H9 (cell line): ENCODE measurements around the gene DOCK9. TPM values are rescaled to one million over a fixed set of nuclear protein-coding genes. Genes with fewer than 3 reads are reported as not detected.

Experiments used
- DNase-seq: peaks from one replicate; pipeline ENCODE4 v3.0.0-alpha.2; 2017
- H2AFZ ChIP-seq: one replicate; pipeline ENCODE4 v1.6.1; 2013; ENCODE audit warnings: mild to moderate bottlenecking, low read length, control low read depth, moderate library complexity
- H2AK5ac ChIP-seq: 2 replicates; pipeline ENCODE4 v1.6.1; 2013; ENCODE audit warnings: low read length, control low read depth, mixed read lengths; ENCODE audit not compliant: insufficient read length
- H2BK120ac ChIP-seq: one replicate; pipeline ENCODE4 v1.6.1; 2013; ENCODE audit warnings: low read depth, mild to moderate bottlenecking, low read length, control low read depth, inconsistent platforms; ENCODE audit not compliant: poor library complexity, severe bottlenecking
- H2BK12ac ChIP-seq: 2 replicates; pipeline ENCODE4 v1.6.1; 2013; ENCODE audit warnings: low read length, control low read depth, mixed read lengths, low read depth; ENCODE audit not compliant: insufficient read length
- H2BK15ac ChIP-seq: 2 replicates; pipeline ENCODE4 v1.6.1; 2013; ENCODE audit warnings: low read depth, low read length, control low read depth
- H2BK20ac ChIP-seq: one replicate; pipeline ENCODE4 v1.6.1; 2013; ENCODE audit warnings: low read depth, mild to moderate bottlenecking, low read length, control low read depth, inconsistent platforms; ENCODE audit not compliant: poor library complexity, severe bottlenecking
- H2BK5ac ChIP-seq: 2 replicates; pipeline ENCODE4 v1.6.1; 2013; ENCODE audit warnings: low read length, control low read depth, mixed read lengths; ENCODE audit not compliant: insufficient read length
- H3K14ac ChIP-seq: 2 replicates; pipeline ENCODE4 v1.6.1; 2013; ENCODE audit warnings: low read length, control low read depth; ENCODE audit not compliant: insufficient read depth
- H3K18ac ChIP-seq: 2 replicates; pipeline ENCODE4 v1.6.1; 2013; ENCODE audit warnings: low read depth, mild to moderate bottlenecking, mixed read lengths, low read length, control low read depth; ENCODE audit not compliant: insufficient read length
- H3K23ac ChIP-seq: 2 replicates; pipeline ENCODE4 v1.6.1; 2013; ENCODE audit warnings: low read length, control low read depth, mixed read lengths, low read depth; ENCODE audit not compliant: insufficient read length
- H3K23me2 ChIP-seq: 2 replicates; pipeline ENCODE4 v1.6.1; 2013; ENCODE audit warnings: low read depth, mild to moderate bottlenecking, mixed read lengths, low read length, control low read depth; ENCODE audit not compliant: insufficient read length, poor library complexity, severe bottlenecking
- H3K27ac ChIP-seq: 2 replicates; pipeline ENCODE4 v1.5.1; 2013; ENCODE audit warnings: low read length, control low read depth, mixed read lengths, low read depth; ENCODE audit not compliant: insufficient read length
- H3K27me3 ChIP-seq: 2 replicates; pipeline ENCODE4 v1.6.1; 2013; ENCODE audit warnings: low read length, control low read depth, inconsistent platforms; ENCODE audit not compliant: insufficient read depth
- H3K4ac ChIP-seq: 2 replicates; pipeline ENCODE4 v1.6.1; 2013; ENCODE audit warnings: low read depth, mild to moderate bottlenecking, control low read depth, inconsistent platforms, low read length, moderate library complexity
- H3K4me1 ChIP-seq: 2 replicates; pipeline ENCODE4 v1.6.1; 2013; ENCODE audit warnings: low read length, control low read depth, inconsistent platforms; ENCODE audit not compliant: insufficient read depth
- H3K4me2 ChIP-seq: 2 replicates; pipeline ENCODE4 v1.6.1; 2013; ENCODE audit warnings: low read length, control low read depth, mixed read lengths; ENCODE audit not compliant: insufficient read length, insufficient read depth
- H3K56ac ChIP-seq: 2 replicates; pipeline ENCODE4 v1.6.1; 2013; ENCODE audit warnings: low read depth, mild to moderate bottlenecking, mixed read lengths, low read length, control low read depth; ENCODE audit not compliant: insufficient read length
- H3K79me1 ChIP-seq: 2 replicates; pipeline ENCODE4 v1.6.1; 2013; ENCODE audit warnings: low read depth, mild to moderate bottlenecking, moderate library complexity, low read length, control low read depth, inconsistent platforms; ENCODE audit not compliant: insufficient read depth, poor library complexity, severe bottlenecking
- H3K79me2 ChIP-seq: 2 replicates; pipeline ENCODE4 v1.6.1; 2013; ENCODE audit warnings: low read length, control low read depth, inconsistent platforms; ENCODE audit not compliant: insufficient read depth
- H3K9ac ChIP-seq: 2 replicates; pipeline ENCODE4 v1.6.1; 2013; ENCODE audit warnings: low read length, control low read depth, mixed read lengths; ENCODE audit not compliant: insufficient read length; ENCODE audit errors: extremely low read depth
- H3K9me3 ChIP-seq: one replicate; pipeline ENCODE4 v1.6.1; 2013; ENCODE audit warnings: low read depth, low read length, inconsistent platforms; ENCODE audit not compliant: control insufficient read depth
- H3T11ph ChIP-seq: one replicate; pipeline ENCODE4 v1.6.1; 2013; ENCODE audit warnings: mild to moderate bottlenecking, low read length, control low read depth, inconsistent platforms
- H4K20me1 ChIP-seq: one replicate; pipeline ENCODE4 v1.6.1; 2013; ENCODE audit not compliant: control insufficient read depth, insufficient read length, insufficient read depth
- H4K5ac ChIP-seq: 2 replicates; pipeline ENCODE4 v1.6.1; 2013; ENCODE audit warnings: low read depth, mild to moderate bottlenecking, mixed read lengths, low read length, control low read depth; ENCODE audit not compliant: insufficient read length
- H4K8ac ChIP-seq: replicated peaks from 2 replicates; pipeline ENCODE4 v1.6.1; 2013; ENCODE audit warnings: low read length, control low read depth, mixed read lengths, low read depth; ENCODE audit not compliant: insufficient read length
- H4K91ac ChIP-seq: 2 replicates; pipeline ENCODE4 v1.6.1; 2013; ENCODE audit warnings: low read depth, mild to moderate bottlenecking, moderate library complexity, mixed read lengths, low read length, control low read depth; ENCODE audit not compliant: insufficient read length
- H3K27ac Mint-ChIP-seq, 3 experiments: 2 replicates in 2 of 3; 3 replicates in 1 of 3; pipeline ENCODE4 v1.8.0; 2020 to 2021; ENCODE audit warnings: mixed read lengths in 3 of 3, mild to moderate bottlenecking in 1 of 3, moderate library complexity in 1 of 3
- H3K27me3 Mint-ChIP-seq: 2 replicates; pipeline ENCODE4 v1.8.0; 2021; ENCODE audit warnings: low read depth, mild to moderate bottlenecking, moderate library complexity, mixed read lengths
- H3K36me3 Mint-ChIP-seq, 3 experiments: 2 replicates in 2 of 3; 3 replicates in 1 of 3; pipeline ENCODE4 v1.8.0; 2020 to 2021; ENCODE audit warnings: low read depth in 3 of 3, mixed read lengths in 3 of 3; ENCODE audit not compliant: insufficient read depth in 1 of 3
- H3K4me1 Mint-ChIP-seq, 2 experiments: 2 replicates each; pipeline ENCODE4 v1.8.0; 2020; ENCODE audit warnings: mixed read lengths in 2 of 2
- H3K4me3 Mint-ChIP-seq, 2 experiments: 2 replicates in 1 of 2; 3 replicates in 1 of 2; pipeline ENCODE4 v1.8.0; 2020 to 2021; ENCODE audit warnings: mild to moderate bottlenecking in 2 of 2, mixed read lengths in 2 of 2, moderate library complexity in 1 of 2
- H3K9me3 Mint-ChIP-seq, 2 experiments: 2 replicates in 1 of 2; 3 replicates in 1 of 2; pipeline ENCODE4 v1.8.0; 2020; ENCODE audit warnings: mild to moderate bottlenecking in 2 of 2, mixed read lengths in 2 of 2, moderate library complexity in 1 of 2
- CTCF ChIP-seq: fragments of 200-600 bp; sonication (generic); conservative IDR thresholded peaks from 3 replicates; pipeline ENCODE4 v1.8.0; 2021; ENCODE audit warnings: antibody characterized with exemption, mild to moderate bottlenecking
- WGBS: extraction: QIAGEN DNeasy Blood & Tissue Kit; methylation state at CpG from one replicate; pipeline ENCODE4 v1.1.7; 2013; ENCODE audit warnings: missing lambda C conversion rate, low lambda C conversion rate, mixed read lengths; ENCODE audit not compliant: insufficient read length; ENCODE audit errors: extremely low coverage; 5-methylcytosine and 5-hydroxymethylcytosine counted together
- total RNA-seq: library from RNA; stranded (reverse); gene quantifications from 2 replicates; pipeline ENCODE4 v1.2.1, GENCODE V29; 2021

The DOCK9 gene
- total RNA-seq, 1 experiment from 2014 or later: 23.0 TPM

- H3K9me3 ChIP-seq: no peaks in the 10 kb centered on the region
- peak overlapping the region in 1 of 3 experiments; percentile 11; a peak in 1 of 7 replicates for H3K27ac Mint-ChIP-seq
- no peaks in the 10 kb centered on the region for H3K23me2 ChIP-seq
- H2BK120ac ChIP-seq: no peak overlapping the region
- H3K79me1 ChIP-seq: no peaks in the 10 kb centered on the region
- H2AK5ac ChIP-seq: no peak overlapping the region
- H2BK12ac ChIP-seq: no peak overlapping the region
- no peak overlapping the region for H3K27ac ChIP-seq
- H2AFZ ChIP-seq: no peak overlapping the region
- H3K36me3 Mint-ChIP-seq: no peaks in the 10 kb centered on the region
- no peak for TF ChIP-seq CTCF
- H3K4me2 ChIP-seq: no peak overlapping the region
- H3K4me1 ChIP-seq: no peaks in the 10 kb centered on the region; the same call in 1 of the 2 replicates
- no peak overlapping the region for H3K23ac ChIP-seq
- H4K91ac ChIP-seq: no peak overlapping the region
- no peak overlapping the region for H3K18ac ChIP-seq
- H2BK5ac ChIP-seq: no peak overlapping the region
- no peaks in the 10 kb centered on the region for H4K20me1 ChIP-seq
- H3T11ph ChIP-seq: no peak overlapping the region
- H3K14ac ChIP-seq: no peak overlapping the region
- H3K9me3 Mint-ChIP-seq: no peaks in the 10 kb centered on the region
- H4K5ac ChIP-seq: no peak overlapping the region
- H2BK15ac ChIP-seq: no peak overlapping the region
- H2BK20ac ChIP-seq: no peak overlapping the region
- no CpG with 5 or more reads among the region's 6 CpGs for WGBS
- no peak overlapping the region for H3K56ac ChIP-seq
- H3K4me1 Mint-ChIP-seq: peaks cover 6 to 10% of the 10 kb centered on the region in 2 experiments
- DNase-seq: no peak
- no peak overlapping the region for H3K4ac ChIP-seq
- no peaks in the 10 kb centered on the region for H3K27me3 ChIP-seq
- H3K9ac ChIP-seq: no peak overlapping the region
- H4K8ac ChIP-seq: no peak overlapping the region
- no peaks in the 10 kb centered on the region for H3K79me2 ChIP-seq
- H3K4me3 Mint-ChIP-seq: no peak overlapping the region
- H3K27me3 Mint-ChIP-seq: no peaks in the 10 kb centered on the region
Observed at GRCh38 chr13:98851276-98851675, 126.6 kb downstream of the DOCK9 start.
